GM21723 (cell line): ENCODE data around the gene COX7B.
"Not testable (repeated sequence)": the region's sequence is repeated elsewhere in the genome, so short reads cannot be mapped to it uniquely, and the experiment has no call there.

Experiments
- ATAC-seq: cut with Tn5 transposase; IDR thresholded peaks from one replicate; pipeline ENCODE4 v1.9.1; 2021; ENCODE audit warnings: mild to moderate bottlenecking, moderate library complexity; ENCODE audit not compliant: unreplicated experiment

Gene COX7B, protein sequence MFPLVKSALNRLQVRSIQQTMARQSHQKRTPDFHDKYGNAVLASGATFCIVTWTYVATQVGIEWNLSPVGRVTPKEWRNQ

DNA sequence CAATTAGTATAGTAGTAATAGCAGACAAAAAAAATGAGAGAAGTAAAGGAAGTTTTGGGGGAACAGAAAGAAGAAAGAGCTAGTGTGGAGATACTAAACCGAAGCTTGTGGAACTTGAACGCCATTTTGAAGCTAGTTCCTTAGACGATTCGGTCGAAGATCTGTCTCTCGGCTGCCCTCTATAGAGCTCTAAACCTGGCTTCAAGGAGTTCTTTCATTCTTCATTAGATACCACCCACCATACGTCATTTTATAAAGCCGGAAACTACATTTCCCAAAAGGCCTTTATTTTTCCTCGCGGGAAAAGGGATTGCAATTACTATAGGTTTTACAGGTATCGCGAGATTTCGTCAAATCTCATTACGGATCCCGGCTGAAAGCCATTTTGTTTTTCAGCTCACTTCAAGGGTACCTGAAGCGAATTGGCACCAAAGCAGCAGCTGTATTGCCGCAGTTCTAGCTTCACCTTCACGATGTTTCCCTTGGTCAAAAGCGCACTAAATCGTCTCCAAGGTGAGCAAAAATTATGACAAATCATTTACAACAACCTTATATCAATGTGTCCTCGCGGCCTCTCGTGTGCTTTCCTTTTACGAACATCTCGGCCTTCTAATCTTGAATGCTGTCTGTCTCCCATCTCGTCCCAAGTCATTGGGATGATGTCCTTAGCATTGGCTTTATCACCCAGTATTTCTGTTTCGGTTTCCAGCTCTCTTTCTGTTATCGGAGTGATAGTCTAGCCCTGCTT is at the start of gene COX7B:
COX7B (plus strand) TSS at position 388 of the 748 bp plus-strand sequence; CDS start at position 474, 86 bp downstream.
- peak; percentile 67 for ATAC-seq

DNA sequence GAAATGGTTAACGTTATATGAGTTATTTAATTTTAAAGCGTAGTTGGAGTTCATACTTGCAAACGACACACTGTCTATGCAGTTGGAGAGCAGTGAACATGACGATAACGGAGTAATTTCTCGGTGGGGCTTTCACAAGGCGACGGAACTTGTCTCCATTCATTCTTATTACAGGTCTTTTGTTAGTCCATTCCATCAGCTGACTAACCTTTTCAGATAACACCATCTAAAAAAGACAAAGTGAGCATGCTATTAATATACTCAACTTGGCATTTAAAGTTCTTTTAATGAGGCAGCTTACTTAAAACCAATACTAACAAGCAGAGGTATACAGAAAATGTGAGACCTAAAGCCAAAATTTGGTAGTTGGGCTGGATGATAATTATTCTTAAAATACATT is 23.9 kb upstream of the COX7B start:
- no peak for ATAC-seq

DNA sequence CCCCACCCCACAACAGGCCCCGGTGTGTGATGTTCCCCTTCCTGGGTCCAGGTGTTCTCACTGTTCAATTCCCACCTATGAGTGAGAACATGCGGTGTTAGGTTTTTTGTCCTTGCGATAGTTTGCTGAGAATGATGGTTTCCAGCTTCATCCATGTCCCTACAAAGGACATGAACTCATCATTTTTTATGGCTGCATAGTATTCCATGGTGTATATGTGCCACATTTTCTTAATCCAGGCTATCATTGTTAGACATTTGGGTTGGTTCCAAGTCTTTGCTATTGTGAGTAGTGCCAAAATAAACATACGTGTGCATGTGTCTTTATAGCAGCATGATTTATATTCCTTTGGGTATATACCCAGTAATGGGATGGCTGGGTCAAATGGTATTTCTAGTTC is 17.9 kb upstream of the COX7B start:
- ATAC-seq: not testable (repeated sequence)

DNA sequence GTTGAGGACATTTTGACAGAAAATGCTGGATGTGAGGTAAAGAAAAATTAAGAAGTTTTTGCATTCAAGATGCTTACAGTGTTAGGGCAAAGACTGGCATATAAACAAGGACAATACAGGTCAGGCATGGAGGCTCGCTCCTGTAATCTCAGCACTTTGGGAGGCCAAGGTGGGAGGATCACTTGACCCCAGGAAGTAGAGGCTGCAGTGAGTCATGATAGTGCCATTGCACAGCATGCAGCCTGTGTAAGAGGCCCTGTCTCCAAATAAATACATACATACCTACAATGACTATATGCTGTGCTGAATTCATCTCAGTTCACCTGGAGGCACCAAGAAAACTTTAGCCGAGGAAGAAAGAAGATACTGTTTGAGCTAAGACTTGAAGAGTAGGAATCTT is 6.4 kb upstream of the COX7B start:
- no peak for ATAC-seq

DNA sequence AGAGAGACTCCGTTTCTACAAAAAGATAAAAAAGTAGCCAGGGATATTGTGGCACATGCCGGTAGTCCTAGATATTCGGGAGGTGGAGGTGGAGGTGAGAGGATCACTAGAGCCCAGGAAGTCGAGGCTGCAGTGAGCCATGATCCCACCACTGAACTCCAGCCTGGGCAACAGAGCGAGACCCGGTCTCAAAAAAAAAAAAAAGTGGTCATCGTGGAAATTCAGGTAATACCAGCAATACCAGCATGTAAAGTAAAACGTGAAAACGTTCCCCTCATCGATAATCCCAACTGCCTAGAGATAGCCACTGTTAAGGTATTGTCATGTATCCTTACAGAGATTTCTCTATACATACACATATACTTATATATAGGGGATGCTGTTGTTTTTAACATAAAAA is 5.6 kb upstream of the COX7B start:
- ATAC-seq: no peak

DNA sequence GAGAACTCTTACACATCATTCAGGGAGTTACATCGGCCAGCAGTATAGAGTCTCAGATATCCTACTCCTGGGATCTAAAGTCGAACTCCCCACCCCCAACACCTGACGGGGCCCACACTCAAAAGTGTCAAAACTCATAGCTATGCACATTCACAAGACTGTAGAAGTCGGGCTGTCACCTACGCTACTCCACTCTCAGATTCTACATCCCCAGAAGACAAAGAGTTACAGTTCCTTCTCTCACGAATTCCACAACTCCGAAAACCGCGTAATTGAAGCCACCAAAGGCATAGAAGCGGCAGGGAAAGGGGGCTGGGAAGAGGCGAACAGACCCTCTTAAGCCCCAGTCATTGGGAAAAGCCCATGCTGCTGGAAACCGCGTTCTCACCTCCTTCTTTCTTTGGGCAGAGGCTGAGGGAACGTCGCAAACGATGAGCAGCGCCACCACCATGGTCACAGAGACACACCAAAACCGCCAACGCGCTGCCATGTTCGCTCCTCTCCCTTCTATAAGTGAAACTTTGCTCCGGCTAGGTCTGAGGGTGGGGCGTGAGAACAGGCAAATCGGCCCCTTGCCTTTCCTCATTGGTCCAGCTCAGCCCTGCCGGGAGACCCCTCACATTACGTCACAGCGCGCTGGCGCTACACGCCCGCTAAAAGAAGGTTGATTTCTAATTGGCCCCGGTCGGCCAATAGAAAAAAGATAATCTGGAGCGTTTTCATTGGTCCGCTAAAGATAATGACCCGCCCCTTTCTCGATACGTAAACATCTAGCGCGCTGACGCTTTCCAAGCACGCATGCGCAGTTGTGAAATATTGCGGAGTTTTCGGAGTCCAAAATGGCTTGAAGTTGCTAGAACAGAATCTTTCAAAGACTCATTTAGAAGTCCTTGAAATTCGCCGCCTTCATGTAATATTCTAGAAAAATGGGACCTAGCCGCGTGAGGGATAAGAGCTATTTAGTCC is 4.1 kb upstream of the COX7B start, which contains the start of gene MAGT1:
MAGT1 (minus strand) TSS at position 515 of the 966 bp plus-strand sequence; CDS start at position 490, 25 bp downstream.
- ATAC-seq: peak; percentile 91

DNA sequence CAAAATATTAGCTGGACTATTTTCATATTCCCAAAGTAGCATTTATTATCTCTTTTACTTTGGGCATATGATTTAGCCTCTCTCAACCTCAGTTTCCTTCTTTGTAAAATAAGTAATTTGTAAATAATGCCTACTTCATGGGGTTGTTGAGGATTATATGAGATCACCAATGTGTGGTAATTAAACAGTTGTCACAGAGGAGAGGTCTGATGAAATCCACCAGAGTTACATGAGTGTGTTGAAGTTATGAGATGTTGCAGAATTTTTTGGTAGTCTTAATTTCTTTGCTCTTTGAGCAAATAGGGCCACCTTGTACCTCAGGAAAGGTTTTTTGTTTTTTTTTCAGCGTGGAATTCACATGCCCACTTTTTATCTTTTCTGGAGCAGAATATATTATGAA is 1.4 kb downstream of the COX7B start:
- ATAC-seq: no peak

DNA sequence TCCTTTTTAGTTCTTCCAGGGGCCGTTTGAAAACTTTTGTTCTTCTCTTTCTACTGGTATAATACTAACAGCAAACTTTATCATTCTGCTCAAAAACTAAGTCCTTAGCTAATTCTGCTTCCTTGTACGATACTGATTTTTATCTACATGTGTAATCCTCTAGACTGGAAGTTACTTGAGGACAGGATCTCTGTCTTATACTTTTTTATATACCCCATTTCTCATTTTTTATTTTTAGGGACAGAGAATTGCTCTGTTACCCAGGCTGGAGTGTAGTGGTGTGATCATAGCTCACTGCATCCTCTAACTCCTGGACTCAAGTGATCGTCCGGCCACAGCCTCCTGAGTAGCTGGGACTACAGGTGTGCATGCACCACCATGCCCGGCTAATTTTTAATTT is 2.2 kb downstream of the COX7B start:
- no peak for ATAC-seq

DNA sequence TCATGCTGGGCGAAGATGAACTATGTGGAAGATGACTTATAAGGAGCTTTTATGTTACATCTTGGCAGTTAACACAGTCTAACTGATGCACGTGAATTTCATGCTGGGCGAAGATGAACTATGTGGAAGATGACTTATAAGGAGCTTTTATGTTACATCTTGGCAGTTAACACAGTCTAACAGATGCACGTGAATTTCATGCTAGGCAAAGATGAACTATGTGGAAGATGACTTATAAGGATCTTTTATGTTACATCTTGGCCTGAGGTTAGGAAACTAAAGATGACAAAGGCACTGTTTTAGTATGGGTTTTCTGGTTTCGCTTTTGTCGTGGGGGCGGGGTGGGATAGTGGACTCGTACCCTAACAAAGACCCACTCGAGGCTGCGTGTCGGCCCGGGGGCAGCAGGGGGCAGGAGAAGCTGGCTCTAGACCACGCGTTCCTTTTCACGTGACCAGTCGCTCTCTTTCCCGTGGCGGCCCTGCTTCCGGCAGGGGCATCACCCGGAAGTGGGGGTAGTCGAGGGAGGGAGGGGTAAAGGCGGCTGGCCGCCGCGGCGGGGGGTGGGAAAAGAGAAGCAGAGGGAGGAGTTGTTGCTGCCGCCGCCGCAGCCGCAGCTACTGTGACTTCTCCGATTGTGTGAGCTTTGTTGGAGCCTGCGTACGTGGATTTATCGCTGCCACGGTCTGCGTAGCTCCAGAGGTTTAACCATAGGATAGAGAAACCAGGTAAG is 11.0 kb downstream of the COX7B start, which contains the start of gene ATP7A:
ATP7A (plus strand) TSS at position 586 of the 733 bp plus-strand sequence. CDS start 60,949 bp downstream, outside the sequence.
- peak; percentile 92 for ATAC-seq

DNA sequence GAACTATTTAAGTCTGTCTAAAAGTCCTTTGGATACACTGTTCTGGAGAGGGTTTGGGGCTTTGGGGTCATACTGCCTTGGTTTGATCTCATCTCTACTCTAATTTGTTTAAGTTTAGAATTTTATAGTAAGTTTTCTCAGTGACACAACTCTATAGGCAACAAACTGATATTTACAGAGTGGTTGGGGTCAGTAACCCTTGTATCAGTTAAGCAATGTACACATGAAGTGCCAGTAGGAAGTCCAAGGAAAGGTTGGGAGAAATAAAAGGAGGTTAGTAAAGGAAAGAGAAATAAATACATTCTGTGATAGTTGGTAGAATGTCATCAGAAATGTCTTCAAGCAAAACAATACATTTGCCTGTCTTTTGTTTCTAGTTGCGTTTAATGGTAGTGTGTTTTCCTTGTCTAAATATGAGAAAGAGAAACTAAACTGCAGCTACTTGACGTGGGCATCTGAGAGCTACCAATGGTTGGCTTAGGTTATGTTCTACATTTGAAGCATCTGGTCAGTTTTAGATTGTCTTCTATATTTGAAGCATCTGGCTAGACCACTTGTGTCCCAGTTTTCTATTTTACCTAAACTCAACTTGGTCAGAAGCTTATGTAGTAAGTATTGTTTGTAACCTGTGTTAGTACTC is 18.1 kb downstream of the COX7B start:
- peak; percentile 53 for ATAC-seq

DNA sequence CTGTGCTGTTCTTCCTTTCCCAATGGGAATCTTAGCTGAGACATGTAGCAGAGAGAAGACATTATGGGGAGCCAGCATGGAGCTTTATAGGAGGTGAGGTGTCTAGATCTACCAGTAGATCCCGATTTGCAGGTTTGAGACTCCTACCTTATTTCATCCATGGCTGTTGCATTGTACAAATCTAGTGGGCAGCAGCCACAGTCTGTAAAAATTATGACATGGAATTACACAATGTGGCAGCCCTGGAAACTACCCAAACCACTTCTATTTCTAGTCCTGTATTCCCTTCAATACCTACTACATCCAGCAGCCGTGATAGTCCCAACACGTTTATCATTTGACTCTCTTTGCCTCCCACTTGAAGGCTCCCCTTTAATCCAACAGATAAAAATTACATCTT is 19.3 kb downstream of the COX7B start:
- ATAC-seq: no peak

DNA sequence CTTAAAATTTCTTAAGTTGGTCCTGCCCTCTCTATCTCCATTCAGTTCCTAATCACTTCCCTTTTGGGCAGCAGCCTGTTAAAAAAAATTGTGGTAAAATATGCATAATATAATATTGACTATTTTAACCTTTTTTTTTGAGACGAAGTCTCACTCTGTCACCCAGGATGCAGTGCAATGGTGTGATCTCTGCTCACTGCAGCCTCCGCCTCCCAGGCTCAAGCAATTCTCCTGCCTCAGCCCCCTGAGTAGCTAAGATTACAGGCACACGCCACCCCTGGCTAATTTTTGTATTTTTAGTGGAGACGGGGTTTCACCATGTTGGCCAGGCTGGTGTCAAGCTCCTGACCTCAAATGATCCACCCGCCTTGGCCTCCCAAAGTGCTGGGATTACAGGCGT is 20.1 kb downstream of the COX7B start:
- not testable (repeated sequence) for ATAC-seq

DNA sequence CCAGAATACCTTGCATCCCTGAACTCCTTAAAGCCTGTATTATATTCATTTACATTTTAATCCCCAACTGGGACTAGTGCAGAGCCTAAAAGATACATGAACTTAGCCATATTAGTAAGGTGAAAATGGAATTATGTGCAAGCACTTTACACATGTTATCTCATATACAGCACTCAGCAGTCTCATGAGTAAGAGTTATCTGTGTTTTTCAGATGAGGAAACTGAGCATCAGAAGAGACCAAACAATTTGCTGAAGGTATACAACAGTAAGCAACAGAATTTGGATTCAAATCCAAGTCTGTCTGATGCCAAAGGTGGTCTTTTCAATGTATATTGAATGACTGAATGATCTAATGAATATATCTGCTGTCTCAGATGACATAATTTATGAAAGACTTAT is 23.5 kb downstream of the COX7B start:
- no peak for ATAC-seq

DNA sequence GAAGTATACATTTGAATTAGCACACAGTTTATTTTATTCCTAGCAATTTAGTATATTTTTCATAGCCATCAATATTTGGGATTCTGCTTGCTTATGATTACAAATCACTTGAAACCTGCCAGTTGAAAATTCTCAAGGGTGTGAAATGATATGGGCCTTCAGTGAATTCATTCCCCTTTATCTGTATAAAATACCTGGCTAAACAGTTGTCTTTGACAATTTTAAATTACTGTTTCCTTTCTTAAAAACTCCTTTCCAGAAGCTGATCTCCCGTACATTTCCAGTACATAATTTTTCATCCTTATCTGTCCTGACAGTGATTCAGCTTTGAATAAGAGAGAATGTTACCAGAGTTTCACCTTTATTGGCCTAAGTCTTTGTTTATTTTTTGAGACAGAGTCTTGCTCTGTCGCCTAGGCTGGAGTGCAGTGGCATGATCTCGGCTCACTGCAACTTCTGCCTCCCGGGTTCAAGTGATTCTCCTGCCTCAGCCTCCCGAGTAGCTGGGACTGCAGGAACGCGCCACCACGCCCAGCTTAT is 25.1 kb downstream of the COX7B start:
- ATAC-seq: no peak

DNA sequence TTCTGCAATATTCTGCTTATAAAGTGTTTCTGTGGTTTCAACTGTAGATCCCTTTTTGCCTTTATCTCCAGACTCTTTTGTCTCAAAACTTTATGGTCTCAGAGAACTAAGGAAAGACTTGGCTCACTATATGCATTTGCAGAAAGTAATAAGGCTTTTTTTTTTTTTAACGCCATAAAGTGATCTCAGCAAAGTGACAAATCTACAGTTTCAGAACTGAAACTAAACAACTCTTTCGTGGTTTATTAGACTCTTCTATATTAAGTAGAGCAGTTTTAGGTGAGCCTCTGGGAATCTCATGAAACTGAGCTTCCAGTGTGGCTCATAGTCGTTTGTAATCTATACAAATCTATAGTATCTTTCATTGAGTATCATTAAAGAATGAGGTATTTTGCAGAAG is 26.5 kb downstream of the COX7B start:
- ATAC-seq: peak; percentile 54

DNA sequence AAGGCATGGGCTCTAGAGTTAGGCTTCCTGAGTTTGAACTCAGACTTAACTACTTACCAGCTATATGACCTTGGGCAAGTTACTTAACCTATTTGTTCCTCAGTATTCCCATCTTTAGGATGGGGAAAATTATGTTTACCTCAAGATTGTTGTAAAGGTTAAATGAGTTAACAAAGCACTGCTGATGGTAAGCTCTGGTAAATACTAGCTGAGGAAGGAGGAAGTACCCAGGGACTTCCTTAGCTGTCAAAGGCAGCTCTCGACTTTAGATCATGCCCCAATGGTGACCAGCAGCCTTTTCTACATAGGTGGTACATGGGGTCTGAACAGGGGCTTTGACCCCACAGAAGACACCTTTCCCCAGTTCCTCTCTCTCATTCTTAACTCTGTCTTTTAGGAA is 31.3 kb downstream of the COX7B start:
- ATAC-seq: no peak

DNA sequence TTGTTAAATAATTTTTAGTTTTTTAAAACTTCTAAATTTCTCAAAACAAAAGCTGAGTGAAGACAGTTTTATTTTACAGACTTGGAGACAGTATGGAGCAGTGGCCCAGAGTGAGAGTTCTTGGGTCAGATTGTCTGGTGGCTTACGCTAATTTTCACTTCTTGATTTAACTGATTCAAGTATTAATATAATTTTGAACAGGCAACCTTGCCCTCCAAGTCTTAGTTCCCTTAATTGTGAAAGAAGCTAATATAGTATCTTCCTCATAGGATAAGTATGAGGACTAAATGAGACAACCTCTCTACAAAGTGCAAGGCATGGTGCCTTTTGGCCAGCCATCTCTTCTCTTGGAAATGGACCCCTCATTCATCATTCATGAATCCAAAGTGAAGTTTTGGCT is 36.6 kb downstream of the COX7B start:
- no peak for ATAC-seq

DNA sequence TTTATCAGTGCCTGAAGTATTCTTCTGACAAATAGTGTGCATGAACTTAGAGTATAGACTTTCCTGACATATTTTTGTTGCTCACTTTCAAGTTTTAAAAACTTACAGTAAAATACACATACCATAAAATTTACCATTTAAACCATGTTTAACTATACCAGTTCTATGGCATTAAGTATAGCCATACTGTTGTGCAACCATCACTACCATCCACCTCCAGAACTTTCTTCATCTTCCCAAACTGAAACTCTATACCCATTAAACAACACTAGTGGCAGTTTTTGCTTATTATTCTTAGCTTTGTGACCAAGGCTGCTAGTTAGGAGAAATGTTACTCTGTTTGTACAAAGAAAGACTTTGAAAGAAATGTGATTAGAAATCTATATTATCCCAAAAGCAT is 37.0 kb downstream of the COX7B start:
- no peak for ATAC-seq

DNA sequence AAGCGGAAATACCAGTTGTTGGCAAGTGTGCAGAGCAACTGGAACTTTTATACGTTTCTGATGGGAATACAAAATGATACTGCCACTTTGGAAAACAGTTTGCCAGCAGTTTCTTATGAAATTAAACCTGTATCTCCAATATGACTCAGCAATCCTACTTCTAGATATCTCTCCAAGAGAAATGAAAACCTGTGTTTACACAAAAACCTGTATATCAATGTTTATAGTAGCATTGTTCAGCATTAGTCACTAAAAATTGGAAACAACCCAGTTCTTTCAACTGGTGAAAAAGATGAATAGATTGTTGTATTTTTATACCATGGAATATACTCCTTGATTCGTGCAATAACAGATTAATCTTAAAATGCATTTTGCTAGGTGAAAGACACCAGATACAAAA is 38.0 kb downstream of the COX7B start:
- no peak for ATAC-seq

DNA sequence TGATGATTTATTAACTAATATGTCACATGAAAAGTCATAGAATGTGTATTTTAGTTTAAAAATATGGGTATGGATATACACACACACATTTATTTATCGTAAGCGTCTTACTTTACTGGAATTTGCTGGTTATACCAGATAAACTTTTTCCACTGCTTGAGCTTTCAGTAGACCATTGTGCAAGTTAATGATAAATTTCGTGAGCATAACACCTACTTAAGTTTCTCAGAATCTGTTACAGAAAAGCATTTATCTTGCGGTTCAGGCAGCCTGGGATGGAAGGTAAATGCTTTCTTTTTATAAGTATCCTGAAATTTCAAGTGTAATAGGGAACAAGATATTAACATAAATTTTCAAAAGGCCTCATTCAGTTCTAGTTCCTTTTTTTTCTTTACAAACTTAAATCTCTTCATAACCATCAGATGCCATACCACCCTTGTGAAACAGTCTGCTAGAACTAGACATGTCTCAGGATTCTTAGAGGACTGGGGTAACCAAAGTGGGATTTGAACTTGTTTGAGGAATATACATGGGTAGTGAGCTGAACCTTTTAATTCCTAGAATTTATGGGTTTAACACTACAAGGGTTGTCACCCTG is 38.9 kb downstream of the COX7B start:
- no peak for ATAC-seq
